GM12878 (cell line): ENCODE data around the gene SPINT1. TPM values are rescaled to one million over a fixed set of nuclear protein-coding genes. Genes with fewer than 3 reads are reported as not detected.

Source experiments
- ATF2 ChIP-seq: IDR thresholded peaks from 2 replicates; pipeline ENCODE4 v1.6.1; 2012; ENCODE audit warnings: low read length, inconsistent platforms
- ATF3 ChIP-seq: IDR thresholded peaks from 2 replicates; pipeline ENCODE4 v1.6.1; 2011; ENCODE audit warnings: low read depth, mild to moderate bottlenecking, low read length, moderate library complexity, borderline replicate concordance; ENCODE audit errors: extremely low read depth
- ATF7 ChIP-seq: fragments of 450-650 bp; IDR thresholded peaks from 2 replicates; pipeline ENCODE4 v1.6.1; 2016; ENCODE audit warnings: low read depth, mild to moderate bottlenecking
- BHLHE40 ChIP-seq, 2 experiments: fragments of 450-650 bp in 1 of 2; IDR thresholded peaks; 2 replicates each; pipeline ENCODE4 v1.6.1; 2011 to 2017; ENCODE audit warnings: low read depth in 2 of 2, borderline replicate concordance in 1 of 2, improper control_type of control experiment in 1 of 2, low read length in 1 of 2, mild to moderate bottlenecking in 1 of 2
- ESRRA ChIP-seq: IDR thresholded peaks from 2 replicates; pipeline ENCODE4 v1.6.1; 2012; ENCODE audit warnings: mild to moderate bottlenecking, low read length, improper control_type of control experiment
- EZH2 ChIP-seq: IDR thresholded peaks from 2 replicates; pipeline ENCODE4 v1.6.1; 2012; ENCODE audit warnings: low read depth, mild to moderate bottlenecking, control low read depth, inconsistent platforms, low read length, borderline replicate concordance; ENCODE audit not compliant: control insufficient read depth
- JUND ChIP-seq: IDR thresholded peaks from 2 replicates; pipeline ENCODE4 v1.6.1; 2012; ENCODE audit warnings: low read depth, mild to moderate bottlenecking, low read length, improper control_type of control experiment, moderate library complexity
- KDM1A ChIP-seq: fragments of 200-600 bp; sonication (generic); IDR thresholded peaks from 2 replicates; pipeline ENCODE4 v1.6.1; 2016; ENCODE audit warnings: borderline replicate concordance
- MLLT1 ChIP-seq: fragments of 450-650 bp; IDR thresholded peaks from 2 replicates; pipeline ENCODE4 v1.6.1; 2016; ENCODE audit warnings: mild to moderate bottlenecking
- NFYA ChIP-seq: IDR thresholded peaks from 2 replicates; pipeline ENCODE4 v1.6.1; 2011; ENCODE audit warnings: low read depth, mild to moderate bottlenecking, low read length, improper control_type of control experiment, borderline replicate concordance
- PAX8 ChIP-seq: fragments of 450-650 bp; IDR thresholded peaks from 2 replicates; pipeline ENCODE4 v1.6.1; 2017; ENCODE audit warnings: mild to moderate bottlenecking, moderate library complexity
- RAD21 ChIP-seq: IDR thresholded peaks from 2 replicates; pipeline ENCODE4 v1.6.1; 2011; ENCODE audit warnings: mild to moderate bottlenecking, low read depth, low read length, moderate library complexity; ENCODE audit not compliant: insufficient read depth
- RCOR1 ChIP-seq: conservative IDR thresholded peaks from 2 replicates; pipeline ENCODE4 v1.6.1; 2012; ENCODE audit warnings: low read depth, low read length, improper control_type of control experiment
- RFX5 ChIP-seq: IDR thresholded peaks from 2 replicates; pipeline ENCODE4 v1.6.1; 2011; ENCODE audit warnings: low read depth, low read length, improper control_type of control experiment
- SIN3A ChIP-seq: IDR thresholded peaks from 2 replicates; pipeline ENCODE4 v1.6.1; 2012; ENCODE audit warnings: low read depth, low read length, improper control_type of control experiment
- STAT1 ChIP-seq: fragments of 450-650 bp; conservative IDR thresholded peaks from 2 replicates; pipeline ENCODE4 v1.6.1; 2014; ENCODE audit warnings: antibody characterized with exemption, mild to moderate bottlenecking
- TCF3 ChIP-seq: IDR thresholded peaks from 2 replicates; pipeline ENCODE4 v1.6.1; 2012; ENCODE audit warnings: low read depth, mild to moderate bottlenecking, low read length, borderline replicate concordance; ENCODE audit not compliant: insufficient read depth
- YY1 ChIP-seq: IDR thresholded peaks from 2 replicates; pipeline ENCODE4 v1.6.1; 2011; ENCODE audit warnings: low read depth, mild to moderate bottlenecking, low read length
- ZNF592 ChIP-seq: fragments of 450-650 bp; IDR thresholded peaks from 2 replicates; pipeline ENCODE4 v1.6.1; 2017; ENCODE audit warnings: mild to moderate bottlenecking, moderate library complexity
- ZSCAN29 ChIP-seq: fragments of 450-650 bp; IDR thresholded peaks from 2 replicates; pipeline ENCODE4 v1.6.1; 2017; ENCODE audit warnings: mild to moderate bottlenecking, moderate library complexity
- polyA plus RNA-seq, 11 experiments: library from polyadenylated mRNA; depleted of rRNA in 4 of 11; unstranded in 6 of 11; stranded (reverse) in 5 of 11; fragments of >200 nt; fragmentation: Nextera tagmentation in 4 of 11; fragmentation: Illumina TruSeq in 1 of 11; extraction: Ambion mirVana in 4 of 11; extraction: Trizol in 1 of 11; gene quantifications; 1 replicate in 1 of 11; 2 replicates in 10 of 11; pipeline versions ENCODE4 v1.2.1 to v1.2.3, GENCODE V29; 2011 to 2016; ENCODE audit warnings: inconsistent platforms in 2 of 11, missing spikeins in 2 of 11, low read depth in 1 of 11
- total RNA-seq, 4 experiments: library from RNA; depleted of rRNA in 3 of 4; stranded (reverse); fragments of >200 nt in 3 of 4; fragmentation: Illumina TruSeq in 1 of 4; extraction: Trizol in 1 of 4; gene quantifications; 2 replicates each; pipeline versions ENCODE4 v1.2.1 to v1.2.3, GENCODE V29; 2013 to 2021

SPINT1 gene
- total and polyA plus RNA-seq, 10 of the 15 experiments (the other 5 are each of a cell fraction or from before 2014, with no cell fraction given), result 3.5 to 28.6 (median 10.2) TPM

- TF ChIP-seq TCF3 (no peak), NFYA (no peak), JUND (no peak), RCOR1 (no peak), ZSCAN29 (0 out of 2 replicates have a peak, but pooled peaks have one; percentile 24), RFX5 (no peak), BHLHE40 (IDR thresholded peaks at IDR 0.05; ENCODE audit: borderline replicate concordance in 1 of 2, low read depth in 2 of 2, low read length in 1 of 2) (peak; percentile 23 to 77; a peak in 2 of 4 replicates), STAT1 (no peak), EZH2 (no peak), SIN3A (no peak), YY1 (0 out of 2 replicates have a peak, but pooled peaks have one; percentile 27), ATF2 (no peak), KDM1A (no peak), ESRRA (no peak), RAD21 (peak; percentile 32; the same call in 1 of the 2 replicates), ZNF592 (0 out of 2 replicates have a peak, but pooled peaks have one; percentile 23), PAX8 (no peak), ATF7 (no peak), ATF3 (no peak), MLLT1 (no peak)
Observed at GRCh38 chr15:40873694-40874561, 30.1 kb downstream of the SPINT1 start, which contains the start of gene RHOV (continued).
